Stimulated activated naive CD8-positive, alpha-beta T cell treated with anti-CD3 and anti-CD28 coated beads, Interleukin-15, Interleukin-2, amounts not matched to agents 100 ng/mL and 50 ng/mL, for 24 hours (primary cell): Measurements from ENCODE around the gene STARD13.

Experiments
- H3K27ac Mint-ChIP-seq: one replicate; pipeline ENCODE4 v1.8.0; 2021; ENCODE audit warnings: mild to moderate bottlenecking, mixed read lengths
- H3K27me3 Mint-ChIP-seq: one replicate; pipeline ENCODE4 v1.8.0; 2021; ENCODE audit warnings: mixed read lengths
- H3K36me3 Mint-ChIP-seq: one replicate; pipeline ENCODE4 v1.8.0; 2021; ENCODE audit warnings: low read depth, mixed read lengths
- H3K4me1 Mint-ChIP-seq: one replicate; pipeline ENCODE4 v1.8.0; 2021; ENCODE audit warnings: low read depth, mixed read lengths
- H3K4me3 Mint-ChIP-seq: one replicate; pipeline ENCODE4 v1.8.0; 2021; ENCODE audit warnings: mild to moderate bottlenecking, mixed read lengths
- H3K9me3 Mint-ChIP-seq: one replicate; pipeline ENCODE4 v1.8.0; 2021; ENCODE audit warnings: mixed read lengths

The STARD13 gene

GRCh38 chr13:33108620-33109019, 176.9 kb downstream of the STARD13 start:
- peaks cover 18% of the 10 kb centered on the region for H3K27me3 Mint-ChIP-seq
- H3K4me1 Mint-ChIP-seq, result no peaks in the 10 kb centered on the region
- H3K4me3 Mint-ChIP-seq, result no peak overlapping the region
- no peak overlapping the region for H3K27ac Mint-ChIP-seq
- no peaks in the 10 kb centered on the region for H3K9me3 Mint-ChIP-seq
- H3K36me3 Mint-ChIP-seq, result no peaks in the 10 kb centered on the region

GRCh38 chr13:33107361-33107760, 178.2 kb downstream of the STARD13 start:
- Mint-ChIP-seq H3K4me3 (no peak overlapping the region), H3K9me3 (no peaks in the 10 kb centered on the region), H3K36me3 (no peaks in the 10 kb centered on the region), H3K27me3 (peaks cover 15% of the 10 kb centered on the region), H3K27ac (no peak overlapping the region), H3K4me1 (no peaks in the 10 kb centered on the region)

GRCh38 chr13:33106656-33107360, 178.7 kb downstream of the STARD13 start:
- Mint-ChIP-seq H3K4me3 (no peak overlapping the region), H3K4me1 (no peaks in the 10 kb centered on the region), H3K27me3 (peaks cover 18% of the 10 kb centered on the region), H3K27ac (no peak overlapping the region), H3K9me3 (no peaks in the 10 kb centered on the region), H3K36me3 (no peaks in the 10 kb centered on the region)

GRCh38 chr13:33105387-33106005, 180.1 kb downstream of the STARD13 start:
- no peaks in the 10 kb centered on the region for H3K36me3 Mint-ChIP-seq
- H3K4me3 Mint-ChIP-seq, result no peak overlapping the region
- no peak overlapping the region for H3K27ac Mint-ChIP-seq
- H3K9me3 Mint-ChIP-seq, result no peaks in the 10 kb centered on the region
- peaks cover 27% of the 10 kb centered on the region for H3K27me3 Mint-ChIP-seq
- H3K4me1 Mint-ChIP-seq, result no peaks in the 10 kb centered on the region

- no peaks in the 10 kb centered on the region for H3K4me1 Mint-ChIP-seq
- H3K4me3 Mint-ChIP-seq, result no peak overlapping the region
- H3K36me3 Mint-ChIP-seq, result no peaks in the 10 kb centered on the region
- peaks cover 32% of the 10 kb centered on the region for H3K27me3 Mint-ChIP-seq
- H3K9me3 Mint-ChIP-seq, result no peaks in the 10 kb centered on the region
- H3K27ac Mint-ChIP-seq, result no peak overlapping the region
These were observed 182.1 kb downstream of the STARD13 start for GRCh38 chr13:33103457-33103856.

- Mint-ChIP-seq H3K4me3 (no peak overlapping the region), H3K27ac (no peak overlapping the region), H3K27me3 (peaks cover 32% of the 10 kb centered on the region), H3K9me3 (no peaks in the 10 kb centered on the region), H3K4me1 (no peaks in the 10 kb centered on the region), H3K36me3 (no peaks in the 10 kb centered on the region)
These were observed 183.7 kb downstream of the STARD13 start for GRCh38 chr13:33101835-33102234.

GRCh38 chr13:33100886-33101285, 184.7 kb downstream of the STARD13 start:
- Mint-ChIP-seq H3K36me3 (no peaks in the 10 kb centered on the region), H3K4me1 (no peaks in the 10 kb centered on the region), H3K27me3 (peaks cover 27% of the 10 kb centered on the region), H3K4me3 (no peak overlapping the region), H3K27ac (no peak overlapping the region), H3K9me3 (no peaks in the 10 kb centered on the region)

- peaks cover 24% of the 10 kb centered on the region for H3K27me3 Mint-ChIP-seq
- H3K4me1 Mint-ChIP-seq, result no peaks in the 10 kb centered on the region
- no peak overlapping the region for H3K4me3 Mint-ChIP-seq
- H3K36me3 Mint-ChIP-seq, result no peaks in the 10 kb centered on the region
- H3K9me3 Mint-ChIP-seq, result no peaks in the 10 kb centered on the region
- no peak overlapping the region for H3K27ac Mint-ChIP-seq
These were observed 185.7 kb downstream of the STARD13 start for GRCh38 chr13:33099860-33100259.

- no peak overlapping the region for H3K27ac Mint-ChIP-seq
- H3K4me1 Mint-ChIP-seq, result no peaks in the 10 kb centered on the region
- no peaks in the 10 kb centered on the region for H3K36me3 Mint-ChIP-seq
- H3K4me3 Mint-ChIP-seq, result no peak overlapping the region
- H3K27me3 Mint-ChIP-seq, result peaks cover 19% of the 10 kb centered on the region
- no peaks in the 10 kb centered on the region for H3K9me3 Mint-ChIP-seq
These were observed 188.5 kb downstream of the STARD13 start for GRCh38 chr13:33096886-33097605.

- Mint-ChIP-seq H3K27ac (no peak overlapping the region), H3K9me3 (no peaks in the 10 kb centered on the region)
These were observed 193.2 kb downstream of the STARD13 start for GRCh38 chr13:33092073-33092987.

GRCh38 chr13:33091415-33091774, 194.2 kb downstream of the STARD13 start:
- H3K36me3 Mint-ChIP-seq, result no peaks in the 10 kb centered on the region
- H3K27me3 Mint-ChIP-seq, result peaks cover 9% of the 10 kb centered on the region
- H3K4me3 Mint-ChIP-seq, result no peak overlapping the region
- no peak overlapping the region for H3K27ac Mint-ChIP-seq
- no peaks in the 10 kb centered on the region for H3K4me1 Mint-ChIP-seq
- H3K9me3 Mint-ChIP-seq, result no peaks in the 10 kb centered on the region

More at GRCh38 chr13:33092073-33092987, 193.2 kb downstream of the STARD13 start:
- Mint-ChIP-seq H3K4me3 (no peak overlapping the region), H3K36me3 (no peaks in the 10 kb centered on the region), H3K27me3 (peaks cover 7% of the 10 kb centered on the region), H3K4me1 (no peaks in the 10 kb centered on the region)

GRCh38 chr13:33090755-33091414, 194.7 kb downstream of the STARD13 start:
- Mint-ChIP-seq H3K27me3 (peaks cover 13% of the 10 kb centered on the region), H3K4me1 (no peaks in the 10 kb centered on the region), H3K4me3 (no peak overlapping the region), H3K9me3 (no peaks in the 10 kb centered on the region), H3K36me3 (no peaks in the 10 kb centered on the region), H3K27ac (no peak overlapping the region)

- Mint-ChIP-seq H3K4me3 (no peak overlapping the region), H3K4me1 (no peaks in the 10 kb centered on the region), H3K27ac (no peak overlapping the region), H3K9me3 (no peaks in the 10 kb centered on the region), H3K27me3 (peaks cover 16% of the 10 kb centered on the region), H3K36me3 (no peaks in the 10 kb centered on the region)
These were observed 196.2 kb downstream of the STARD13 start for GRCh38 chr13:33089311-33089710.

- Mint-ChIP-seq H3K27me3 (peaks cover 17% of the 10 kb centered on the region), H3K9me3 (no peaks in the 10 kb centered on the region), H3K4me1 (no peaks in the 10 kb centered on the region), H3K27ac (no peak overlapping the region), H3K4me3 (no peak overlapping the region), H3K36me3 (no peaks in the 10 kb centered on the region)
These were observed 197.8 kb downstream of the STARD13 start for GRCh38 chr13:33087790-33088189.
